NCI-H1417 treated with DMSO at 0.1 percent for 48 hours (cell line): ENCODE results near the gene SLMAP.
A peak's percentile ranks its signal among the peaks of the same experiment; 100 is the strongest.

Source experiments
- DNase-seq: peaks from one replicate; lab custom pipeline; 2025; lab: John Stamatoyannopoulos, UW

The SLMAP gene, protein sequence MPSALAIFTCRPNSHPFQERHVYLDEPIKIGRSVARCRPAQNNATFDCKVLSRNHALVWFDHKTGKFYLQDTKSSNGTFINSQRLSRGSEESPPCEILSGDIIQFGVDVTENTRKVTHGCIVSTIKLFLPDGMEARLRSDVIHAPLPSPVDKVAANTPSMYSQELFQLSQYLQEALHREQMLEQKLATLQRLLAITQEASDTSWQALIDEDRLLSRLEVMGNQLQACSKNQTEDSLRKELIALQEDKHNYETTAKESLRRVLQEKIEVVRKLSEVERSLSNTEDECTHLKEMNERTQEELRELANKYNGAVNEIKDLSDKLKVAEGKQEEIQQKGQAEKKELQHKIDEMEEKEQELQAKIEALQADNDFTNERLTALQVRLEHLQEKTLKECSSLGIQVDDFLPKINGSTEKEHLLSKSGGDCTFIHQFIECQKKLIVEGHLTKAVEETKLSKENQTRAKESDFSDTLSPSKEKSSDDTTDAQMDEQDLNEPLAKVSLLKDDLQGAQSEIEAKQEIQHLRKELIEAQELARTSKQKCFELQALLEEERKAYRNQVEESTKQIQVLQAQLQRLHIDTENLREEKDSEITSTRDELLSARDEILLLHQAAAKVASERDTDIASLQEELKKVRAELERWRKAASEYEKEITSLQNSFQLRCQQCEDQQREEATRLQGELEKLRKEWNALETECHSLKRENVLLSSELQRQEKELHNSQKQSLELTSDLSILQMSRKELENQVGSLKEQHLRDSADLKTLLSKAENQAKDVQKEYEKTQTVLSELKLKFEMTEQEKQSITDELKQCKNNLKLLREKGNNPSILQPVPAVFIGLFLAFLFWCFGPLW

DNA sequence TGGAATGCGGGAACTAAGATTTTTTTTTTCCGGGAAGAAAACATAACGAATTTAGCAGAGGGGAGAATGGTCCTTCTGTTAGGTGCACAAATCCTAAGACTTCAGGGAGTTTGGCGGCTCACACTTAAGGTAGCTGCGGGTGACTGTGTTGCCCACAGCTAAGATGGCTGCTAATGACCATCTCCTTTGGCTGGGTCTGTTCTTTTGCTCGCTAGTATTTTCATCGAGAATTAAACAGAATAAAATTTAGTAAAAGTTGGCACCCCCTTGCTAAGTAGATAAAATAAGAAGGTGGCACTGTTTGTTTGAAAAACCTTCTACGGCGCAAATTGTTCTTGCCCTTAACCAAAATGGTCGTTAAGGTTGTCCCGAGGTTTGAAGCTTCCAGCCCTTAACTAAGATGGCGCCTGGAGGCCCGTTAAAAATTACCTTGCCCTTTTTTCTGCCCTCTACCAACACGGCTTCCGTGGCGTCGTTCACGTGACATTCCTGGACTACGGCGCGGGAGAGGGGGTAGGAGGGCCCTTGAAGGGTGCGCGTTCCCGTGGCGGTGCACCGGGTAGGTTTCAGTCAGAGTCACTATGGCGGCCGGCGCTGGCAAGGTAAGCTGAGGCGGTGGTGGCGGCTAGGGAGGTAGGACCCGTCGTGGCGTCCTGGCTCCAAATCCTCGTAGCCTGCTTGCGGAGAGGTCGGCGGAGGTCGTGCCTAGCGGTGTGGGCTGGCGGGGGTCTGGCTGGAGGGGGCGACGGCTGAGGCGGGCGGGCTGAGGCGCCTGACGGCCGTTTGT is at the start of gene SLMAP:
Gene SLMAP, plus strand, starts transcription at position 569 of the 787 bp plus-strand sequence. CDS start 1,343 bp downstream, outside the sequence.
- DNase-seq = peak; percentile 72

- DNase-seq = no peak
These were observed 49.6 kb upstream of the SLMAP start for GRCh38 chr3:57706462-57706861.

GRCh38 chr3:57709031-57709430 is 47.1 kb upstream of the SLMAP start:
- no peak for DNase-seq

- no peak for DNase-seq
These were observed 46.5 kb upstream of the SLMAP start for GRCh38 chr3:57709559-57709958.

GRCh38 chr3:57715686-57716085 is 40.4 kb upstream of the SLMAP start:
- DNase-seq = no peak

DNA sequence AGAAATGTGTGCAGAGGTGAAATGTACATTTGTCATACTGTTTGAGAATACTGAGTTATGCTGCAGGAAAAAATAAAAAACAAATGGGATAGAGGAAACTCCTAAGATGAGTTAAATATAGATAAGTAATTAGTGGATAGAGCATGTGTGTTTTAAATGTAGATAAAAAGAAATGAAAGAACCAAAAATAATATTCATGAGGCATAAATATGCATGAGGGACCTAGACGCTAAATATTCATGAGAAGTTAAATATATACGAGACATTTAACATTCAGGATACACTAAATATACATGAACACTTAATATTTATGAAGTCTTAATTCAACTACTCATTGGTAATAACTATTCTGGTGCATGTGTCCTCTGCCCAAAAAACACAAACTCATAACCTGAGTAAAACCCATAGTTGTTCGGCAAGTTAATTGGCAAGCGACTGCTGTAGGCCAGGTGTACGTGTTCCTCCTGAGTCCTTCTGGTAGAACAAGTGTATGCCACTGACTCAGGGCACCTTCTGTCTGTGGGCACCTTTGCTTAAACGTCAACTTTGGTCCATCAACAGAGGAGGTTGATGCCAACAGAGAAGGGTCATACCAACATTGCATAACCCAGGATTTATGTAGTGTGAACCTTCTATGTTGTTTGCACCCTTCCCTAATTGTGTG is 38.8 kb upstream of the SLMAP start:
- no peak for DNase-seq

GRCh38 chr3:57718118-57718517 is 38.0 kb upstream of the SLMAP start:
- no peak for DNase-seq

GRCh38 chr3:57726397-57726796 is 29.7 kb upstream of the SLMAP start:
- no peak for DNase-seq

DNA sequence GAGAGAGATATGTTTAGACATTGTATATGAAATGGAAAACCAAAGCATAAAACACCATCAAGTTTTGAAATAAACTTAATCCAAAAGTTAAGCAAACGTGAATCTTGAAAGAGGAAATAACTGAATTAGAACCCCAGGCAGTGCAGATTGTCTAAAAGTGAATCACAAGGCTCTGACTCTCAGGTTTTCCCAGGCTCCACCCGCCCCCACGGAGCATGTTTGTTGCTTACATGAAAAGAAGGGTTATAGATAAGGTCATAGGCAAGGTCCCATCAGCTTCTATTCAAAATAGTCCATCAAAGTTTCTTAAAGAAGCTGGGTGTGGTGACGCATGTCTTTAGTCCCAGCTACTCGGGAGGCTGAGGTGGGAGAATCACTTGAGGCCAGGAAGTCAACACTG is 29.0 kb upstream of the SLMAP start:
- no peak for DNase-seq

DNA sequence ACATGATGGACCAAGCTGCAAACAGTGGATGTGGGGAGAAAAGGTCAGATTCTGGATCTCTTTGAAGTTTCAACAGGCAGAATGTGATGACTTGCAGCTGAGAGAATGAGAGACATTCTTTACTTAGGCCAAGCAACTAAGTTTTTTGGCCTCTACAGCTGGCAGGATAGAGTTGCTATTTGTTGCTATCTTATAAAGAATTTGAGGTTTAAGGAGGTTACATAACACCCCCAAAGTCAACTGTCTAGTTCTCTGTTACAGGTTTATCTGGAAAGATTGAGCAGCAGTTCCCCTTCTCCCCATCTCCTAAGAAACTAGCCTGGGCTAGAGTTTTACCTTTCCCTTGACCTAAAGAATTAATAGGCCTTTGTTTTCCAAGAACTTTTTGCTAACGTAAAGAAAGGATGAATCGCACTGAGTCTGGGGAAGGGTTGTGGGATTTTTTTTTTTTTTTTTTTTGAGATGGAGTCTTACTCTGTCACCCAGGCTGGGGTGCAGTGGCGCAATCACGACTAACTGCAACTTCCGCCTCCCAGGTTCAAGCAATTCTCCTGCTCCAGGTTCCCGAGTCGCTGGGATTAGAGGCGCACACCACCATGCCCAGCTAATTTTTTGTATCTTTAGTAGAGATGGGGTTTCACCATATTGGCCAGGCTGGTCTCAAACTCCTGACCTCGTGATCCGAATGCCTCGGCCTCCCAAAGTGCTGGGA is 26.6 kb upstream of the SLMAP start:
- no peak for DNase-seq

GRCh38 chr3:57730682-57731081 is 25.4 kb upstream of the SLMAP start:
- no peak for DNase-seq

DNA sequence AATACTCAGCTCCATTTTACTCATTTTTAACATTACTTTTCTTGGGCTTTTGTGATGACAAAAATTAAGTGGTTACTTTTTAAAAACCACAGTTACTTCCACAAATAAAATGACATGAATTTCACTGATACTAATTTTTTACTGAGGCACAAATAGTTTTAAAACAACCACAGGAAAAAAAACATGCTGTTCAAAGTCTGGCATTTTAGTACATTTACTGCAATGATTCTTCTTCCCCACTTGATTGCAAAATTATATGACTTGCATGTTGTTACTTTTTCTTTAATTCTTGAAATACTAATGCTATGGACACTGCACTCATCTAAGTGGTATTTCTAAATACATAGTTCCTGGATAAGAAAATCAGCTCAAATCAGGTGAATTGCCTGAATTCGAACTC is 24.8 kb upstream of the SLMAP start:
- no peak for DNase-seq

DNA sequence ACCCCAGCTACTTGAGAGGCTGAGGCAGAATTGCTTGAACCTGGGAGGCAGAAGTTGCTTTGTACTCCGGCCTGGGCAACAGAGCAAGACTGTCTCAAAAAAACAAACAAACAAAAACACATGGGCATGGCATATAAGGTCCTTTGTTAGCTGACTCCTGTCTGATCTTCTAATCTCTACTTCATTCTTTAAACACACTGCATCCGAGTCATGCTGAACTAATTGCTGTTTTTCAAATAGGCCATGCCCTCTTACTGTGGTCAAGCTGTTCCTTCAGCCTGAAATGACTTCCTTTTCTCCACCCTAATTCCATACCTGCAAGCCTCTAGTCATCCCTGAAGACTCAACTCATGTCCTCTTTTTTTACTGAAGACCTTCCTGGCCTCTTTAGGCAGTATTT is 22.3 kb upstream of the SLMAP start:
- DNase-seq = no peak

- DNase-seq = no peak
These were observed 20.7 kb upstream of the SLMAP start for GRCh38 chr3:57735405-57735804.

GRCh38 chr3:57737840-57738239 is 18.3 kb upstream of the SLMAP start:
- DNase-seq = no peak

DNA sequence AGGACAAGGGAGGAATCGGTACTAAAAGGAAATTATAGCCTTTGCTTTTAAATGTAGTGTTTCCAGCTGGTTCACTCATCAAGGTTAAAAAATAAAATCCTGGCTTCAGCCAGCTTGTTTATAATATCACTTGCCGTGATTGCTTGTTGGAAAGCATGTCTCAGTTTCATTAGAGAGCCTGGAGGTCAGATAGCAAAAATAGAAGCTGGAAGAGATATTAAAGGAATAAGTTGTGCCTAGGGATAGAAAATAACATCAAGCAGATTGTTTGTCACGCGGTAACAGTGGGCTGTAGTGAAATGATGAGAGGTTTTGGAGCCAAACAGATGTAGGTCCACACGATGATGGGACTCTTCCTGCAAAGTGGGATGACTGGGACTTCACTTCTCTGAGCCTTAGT is 17.7 kb upstream of the SLMAP start:
- DNase-seq = no peak

GRCh38 chr3:57740027-57740426 is 16.1 kb upstream of the SLMAP start:
- no peak for DNase-seq

DNA sequence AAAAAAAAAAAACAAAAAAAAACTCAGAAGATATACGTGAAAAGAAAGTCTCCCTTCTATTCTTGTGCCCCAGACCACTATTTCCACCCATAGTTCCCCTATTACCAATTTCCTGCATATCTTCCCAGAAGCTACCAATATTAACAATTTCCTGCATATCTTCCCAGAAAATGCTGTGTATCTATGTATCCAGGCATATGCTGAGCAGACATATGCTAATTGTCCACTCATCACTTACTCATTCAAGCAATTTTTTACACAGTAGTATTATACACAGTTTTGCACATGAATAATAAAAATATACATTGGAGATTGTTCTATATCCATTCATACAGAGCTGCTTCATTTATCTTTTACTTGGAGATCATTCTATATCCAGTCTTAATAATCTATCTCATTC is 12.6 kb upstream of the SLMAP start:
- DNase-seq = no peak

DNA sequence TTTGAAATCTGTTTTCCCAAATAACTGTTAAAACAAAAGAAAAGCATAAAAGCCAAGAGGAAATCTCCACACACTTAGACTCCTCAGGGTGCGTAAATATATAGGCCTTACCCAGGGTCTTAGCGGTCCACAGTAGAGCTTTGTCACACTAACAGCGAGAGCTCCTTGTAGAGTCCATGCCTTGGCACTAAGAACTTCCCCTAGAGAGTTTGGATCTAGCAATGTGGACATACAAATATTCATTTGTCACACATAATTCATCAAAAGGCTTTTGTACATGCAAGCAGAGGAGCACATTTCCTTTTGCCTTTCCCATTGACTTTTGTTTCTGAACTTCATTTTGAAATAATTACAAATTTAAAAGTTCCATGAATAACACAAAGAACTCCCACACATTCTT is 11.0 kb upstream of the SLMAP start:
- DNase-seq = no peak

GRCh38 chr3:57746156-57747010 is 9.7 kb upstream of the SLMAP start:
- DNase-seq = no peak
